Smooth muscle cell (in vitro differentiated cells): ENCODE data around the gene RALGAPA1. TPM values are rescaled to one million over a fixed set of nuclear protein-coding genes. Genes with fewer than 3 reads are reported as not detected.

Source experiments
- DNase-seq: peaks from one replicate; lab custom pipeline; 2025; ENCODE audit not compliant: unreplicated experiment; lab: John Stamatoyannopoulos, UW
- H2AFZ ChIP-seq: fragments of 200-600 bp; sonication (generic); 2 replicates; pipeline ENCODE4 v1.6.0; 2016; ENCODE audit warnings: antibody characterized with exemption, low read depth, mild to moderate bottlenecking
- H3F3A ChIP-seq: fragments of 200-600 bp; sonication (generic); 2 replicates; pipeline ENCODE4 v1.6.0; 2017; ENCODE audit warnings: antibody characterized with exemption, low read depth
- H3K27ac ChIP-seq: fragments of 200-600 bp; sonication (generic); 2 replicates; pipeline ENCODE4 v1.5.1; 2016; ENCODE audit warnings: low read depth, mild to moderate bottlenecking
- H3K27me3 ChIP-seq: fragments of 200-600 bp; sonication (generic); 2 replicates; pipeline ENCODE4 v1.6.1; 2016; ENCODE audit warnings: low read depth, mild to moderate bottlenecking
- H3K36me3 ChIP-seq: fragments of 200-600 bp; sonication (generic); 2 replicates; pipeline ENCODE4 v1.5.1; 2016; ENCODE audit warnings: low read depth
- H3K4me1 ChIP-seq: fragments of 200-600 bp; sonication (generic); 2 replicates; pipeline ENCODE4 v1.5.1; 2016; ENCODE audit warnings: low read depth
- H3K4me2 ChIP-seq: fragments of 200-600 bp; sonication (generic); 2 replicates; pipeline ENCODE4 v1.6.0; 2016; ENCODE audit warnings: mild to moderate bottlenecking
- H3K4me3 ChIP-seq: fragments of 200-600 bp; sonication (generic); 2 replicates; pipeline ENCODE4 v1.5.1; 2016; ENCODE audit warnings: mild to moderate bottlenecking
- H3K79me2 ChIP-seq: fragments of 200-600 bp; sonication (generic); 2 replicates; pipeline ENCODE4 v1.6.0; 2016; ENCODE audit warnings: low read depth, mild to moderate bottlenecking
- H3K9ac ChIP-seq: fragments of 200-600 bp; sonication (generic); 2 replicates; pipeline ENCODE4 v1.6.0; 2016; ENCODE audit warnings: low read depth
- H3K9me3 ChIP-seq: fragments of 200-600 bp; sonication (generic); replicated peaks from 2 replicates; pipeline ENCODE4 v1.5.1; 2016; ENCODE audit warnings: low read depth
- H4K20me1 ChIP-seq: fragments of 200-600 bp; sonication (generic); 2 replicates; pipeline ENCODE4 v1.6.0; 2016; ENCODE audit warnings: low read depth
- CTCF ChIP-seq: fragments of 200-600 bp; sonication (generic); IDR thresholded peaks from 2 replicates; pipeline ENCODE4 v1.5.1; 2017; ENCODE audit warnings: borderline replicate concordance, mild to moderate bottlenecking, antibody characterized with exemption; ENCODE audit not compliant: insufficient read depth, poor library complexity, severe bottlenecking
- WGBS: methylation state at CpG from one replicate; pipeline ENCODE4 v1.1.7; 2016; ENCODE audit warnings: low lambda C conversion rate; 5-methylcytosine and 5-hydroxymethylcytosine counted together
- polyA plus RNA-seq: library from polyadenylated mRNA; unstranded; fragments of >200 nt; fragmentation: Nextera tagmentation; extraction: Ambion mirVana; gene quantifications from 2 replicates; pipeline ENCODE4 v1.2.1, GENCODE V29; 2016
- total RNA-seq: library from RNA; depleted of rRNA; stranded (reverse); fragments of >200 nt; gene quantifications from 2 replicates; pipeline ENCODE4 v1.2.3, GENCODE V29; 2014

The RALGAPA1 gene
- total and polyA plus RNA-seq, 2 experiments from 2014 or later, result 5.4 to 25.4 TPM

GRCh38 chr14:35531960-35532747 lies 276.9 kb downstream of the RALGAPA1 start:
- Histone ChIP-seq H3K4me3 (no peak overlapping the region), H3K27ac (no peak overlapping the region), H3K9me3 (no peaks in the 10 kb centered on the region), H3K4me2 (no peak overlapping the region), H3K36me3 (no peaks in the 10 kb centered on the region), H3K4me1 (peaks cover 12% of the 10 kb centered on the region), H2AFZ (no peak overlapping the region), H3K27me3 (peaks cover 99% of the 10 kb centered on the region), H3K79me2 (no peaks in the 10 kb centered on the region), H3F3A (no peaks in the 10 kb centered on the region), H3K9ac (no peak overlapping the region), H4K20me1 (peaks cover 6% of the 10 kb centered on the region)
- WGBS, result 91% methylated on average over 1 of the region's 1 CpG
- DNase-seq, result no peak
- TF ChIP-seq CTCF, result no peak

GRCh38 chr14:35526962-35527361 lies 282.1 kb downstream of the RALGAPA1 start:
- Histone ChIP-seq H3K4me2 (no peak overlapping the region), H3F3A (no peaks in the 10 kb centered on the region), H4K20me1 (no peaks in the 10 kb centered on the region), H3K36me3 (no peaks in the 10 kb centered on the region), H3K79me2 (no peaks in the 10 kb centered on the region), H2AFZ (no peak overlapping the region), H3K9me3 (no peaks in the 10 kb centered on the region), H3K4me3 (no peak overlapping the region), H3K27me3 (peaks cover 51% of the 10 kb centered on the region), H3K27ac (no peak overlapping the region), H3K9ac (no peak overlapping the region), H3K4me1 (no peaks in the 10 kb centered on the region)
- no peak for TF ChIP-seq CTCF
- no peak for DNase-seq
- 87% methylated on average over 2 of the region's 2 CpGs for WGBS

GRCh38 chr14:35525695-35526094 lies 283.4 kb downstream of the RALGAPA1 start:
- WGBS, result 90% methylated on average over 3 of the region's 3 CpGs
- Histone ChIP-seq H3K36me3 (no peaks in the 10 kb centered on the region), H3F3A (no peaks in the 10 kb centered on the region), H2AFZ (no peak overlapping the region), H3K4me3 (no peak overlapping the region), H3K4me1 (no peaks in the 10 kb centered on the region), H3K27ac (no peak overlapping the region), H3K9ac (no peak overlapping the region), H3K27me3 (peaks cover 38% of the 10 kb centered on the region), H3K9me3 (no peaks in the 10 kb centered on the region), H3K4me2 (no peak overlapping the region), H3K79me2 (no peaks in the 10 kb centered on the region), H4K20me1 (no peaks in the 10 kb centered on the region)
- no peak for TF ChIP-seq CTCF
- DNase-seq, result no peak

- H3K4me1 ChIP-seq, result no peaks in the 10 kb centered on the region
- no peaks in the 10 kb centered on the region for H3K9me3 ChIP-seq
- no peaks in the 10 kb centered on the region for H3K27me3 ChIP-seq
- no peaks in the 10 kb centered on the region for H3F3A ChIP-seq
- no peak overlapping the region for H3K4me3 ChIP-seq
- no peak for TF ChIP-seq CTCF
- H3K79me2 ChIP-seq, result no peaks in the 10 kb centered on the region
- no peak overlapping the region for H3K9ac ChIP-seq
- 89% methylated on average over 2 of the region's 2 CpGs for WGBS
- no peaks in the 10 kb centered on the region for H3K36me3 ChIP-seq
- DNase-seq, result no peak
- H3K4me2 ChIP-seq, result no peak overlapping the region
- H2AFZ ChIP-seq, result no peak overlapping the region
- H4K20me1 ChIP-seq, result no peaks in the 10 kb centered on the region
- no peak overlapping the region for H3K27ac ChIP-seq
Observed at GRCh38 chr14:35519986-35520385, 289.1 kb downstream of the RALGAPA1 start.
